GM21528 (cell line): ENCODE results near the gene UST.
"Not testable (repeated sequence)": the region's sequence is repeated elsewhere in the genome, so short reads cannot be mapped to it uniquely, and the experiment has no call there.

Source experiments
- ATAC-seq: cut with Tn5 transposase; IDR thresholded peaks from one replicate; pipeline ENCODE4 v1.9.1; 2021; ENCODE audit warnings: mild to moderate bottlenecking, moderate library complexity; ENCODE audit not compliant: unreplicated experiment, low FRiP score

Gene UST

DNA sequence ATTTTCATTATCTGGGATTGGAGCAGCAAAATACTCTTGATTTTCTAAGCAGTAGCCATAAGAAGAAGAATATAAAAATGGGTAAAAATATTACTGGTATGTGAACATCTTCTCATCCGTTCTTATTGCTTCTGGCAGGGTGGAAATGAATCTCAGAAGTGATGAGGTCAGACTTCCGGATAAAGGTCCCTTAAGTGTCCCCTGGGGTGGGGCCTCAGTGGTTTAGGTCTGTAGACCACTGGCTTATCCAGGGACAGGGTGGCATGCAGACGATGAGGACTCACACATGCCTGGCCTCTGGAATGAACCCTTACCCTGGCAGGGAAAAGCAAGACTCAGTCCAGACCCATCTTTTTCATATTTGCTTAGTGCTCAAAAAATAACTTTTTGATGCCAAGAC is 143.3 kb downstream of the UST start:
- ATAC-seq = no peak

GRCh38 chr6:148890652-148891404 is 144.0 kb downstream of the UST start:
- no peak for ATAC-seq

DNA sequence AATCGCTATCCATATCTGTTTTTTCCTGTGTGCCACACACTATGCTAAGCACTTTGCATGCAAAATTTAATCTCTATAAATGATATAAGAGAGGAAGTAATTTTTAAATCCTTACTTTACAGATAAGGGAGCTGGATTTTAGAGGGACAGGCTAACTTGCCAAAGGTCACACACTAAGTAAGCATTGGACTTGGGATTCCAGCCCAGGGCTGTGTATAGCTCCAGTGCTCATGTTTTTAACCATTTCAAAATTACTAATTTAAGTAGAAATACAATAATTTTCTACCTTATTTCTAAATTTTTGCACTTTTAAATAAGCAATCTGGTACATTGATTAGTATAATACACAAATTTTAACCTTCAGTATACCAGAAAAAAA is 144.6 kb downstream of the UST start:
- no peak for ATAC-seq

GRCh38 chr6:148892247-148892646 is 145.4 kb downstream of the UST start:
- no peak for ATAC-seq

- no peak for ATAC-seq
Measured at GRCh38 chr6:148893073-148893472, 146.2 kb downstream of the UST start.

GRCh38 chr6:148893481-148893880 is 146.7 kb downstream of the UST start:
- no peak for ATAC-seq

DNA sequence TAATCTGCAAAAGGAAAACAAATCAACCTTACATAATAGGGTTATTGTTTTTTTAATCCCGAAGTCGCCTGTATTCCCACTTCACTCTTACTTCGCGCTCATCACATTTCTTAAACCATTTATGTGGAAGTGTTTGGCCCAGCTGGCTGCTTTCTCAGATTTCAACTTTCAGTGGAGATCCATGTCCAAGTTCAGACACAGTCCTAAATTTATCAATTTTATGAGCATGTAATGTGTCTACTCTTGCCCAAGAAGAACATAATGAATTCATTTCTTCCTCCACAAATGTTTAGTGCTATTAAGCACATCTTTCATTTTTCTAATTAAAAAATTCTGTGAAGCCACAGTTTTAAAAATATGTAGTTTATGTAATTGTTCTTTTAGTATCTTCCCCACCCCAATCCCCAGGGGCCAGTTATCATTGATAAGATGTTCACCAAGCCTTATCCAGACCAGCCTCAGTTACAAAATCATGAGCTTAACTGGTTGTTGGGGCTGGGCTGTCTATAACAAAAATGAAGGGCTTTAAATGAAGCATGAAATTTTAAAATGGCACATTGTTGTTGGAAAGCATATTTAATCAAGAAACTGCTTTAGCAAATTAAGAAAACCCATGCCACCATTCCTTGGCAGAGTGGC is 151.7 kb downstream of the UST start:
- ATAC-seq = no peak

- ATAC-seq = no peak
Measured at GRCh38 chr6:148904896-148905870, 158.4 kb downstream of the UST start.

GRCh38 chr6:148905901-148906300 is 159.1 kb downstream of the UST start:
- no peak for ATAC-seq

- ATAC-seq = no peak
Measured at GRCh38 chr6:148906386-148906785, 159.6 kb downstream of the UST start.

- ATAC-seq = no peak
Measured at GRCh38 chr6:148907573-148907972, 160.7 kb downstream of the UST start.

DNA sequence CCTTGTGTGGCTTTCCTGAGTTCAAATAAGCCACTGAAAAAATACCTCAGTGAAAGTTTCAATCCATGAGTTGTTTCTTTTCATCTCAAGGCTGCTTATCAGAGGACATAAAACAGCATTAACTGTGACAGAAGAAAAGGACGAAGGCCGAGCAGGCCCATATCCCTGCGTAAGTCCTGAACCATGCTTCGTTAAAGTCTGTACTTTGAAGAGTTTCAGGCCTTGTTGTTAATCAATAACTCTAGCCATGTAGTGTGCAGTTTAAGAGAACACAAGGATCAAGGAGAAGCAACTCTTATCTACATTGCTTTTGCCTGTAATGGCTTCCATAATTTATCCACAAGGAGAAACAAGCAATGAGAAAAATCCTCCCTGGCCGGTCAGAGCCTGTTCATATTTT is 165.4 kb downstream of the UST start:
- no peak for ATAC-seq

DNA sequence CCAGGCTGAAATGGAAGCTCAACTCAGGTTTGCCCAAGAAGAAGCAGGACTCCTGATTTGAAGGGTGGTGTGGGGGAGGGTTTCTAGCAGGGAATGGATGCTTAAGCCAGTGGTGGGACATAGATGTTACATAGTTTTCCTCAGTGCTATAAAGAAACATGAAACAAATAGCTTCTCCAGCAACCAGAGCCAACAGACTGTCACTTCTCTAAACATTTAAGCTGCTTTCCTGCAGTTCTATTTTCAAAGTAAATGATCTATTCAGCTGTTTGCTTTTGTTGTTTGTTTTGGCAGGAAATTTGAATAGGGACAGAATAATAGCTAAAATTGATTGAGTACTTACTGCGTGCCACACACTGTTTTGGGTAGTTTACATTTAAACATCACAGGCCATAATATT is 169.0 kb downstream of the UST start:
- no peak for ATAC-seq

- ATAC-seq = not testable (repeated sequence)
Measured at GRCh38 chr6:148916485-148916884, 169.7 kb downstream of the UST start.

GRCh38 chr6:148924226-148925012 is 177.6 kb downstream of the UST start:
- ATAC-seq = no peak

GRCh38 chr6:148925701-148926100 is 178.9 kb downstream of the UST start:
- ATAC-seq = no peak

GRCh38 chr6:148926478-148926877 is 179.6 kb downstream of the UST start:
- no peak for ATAC-seq

DNA sequence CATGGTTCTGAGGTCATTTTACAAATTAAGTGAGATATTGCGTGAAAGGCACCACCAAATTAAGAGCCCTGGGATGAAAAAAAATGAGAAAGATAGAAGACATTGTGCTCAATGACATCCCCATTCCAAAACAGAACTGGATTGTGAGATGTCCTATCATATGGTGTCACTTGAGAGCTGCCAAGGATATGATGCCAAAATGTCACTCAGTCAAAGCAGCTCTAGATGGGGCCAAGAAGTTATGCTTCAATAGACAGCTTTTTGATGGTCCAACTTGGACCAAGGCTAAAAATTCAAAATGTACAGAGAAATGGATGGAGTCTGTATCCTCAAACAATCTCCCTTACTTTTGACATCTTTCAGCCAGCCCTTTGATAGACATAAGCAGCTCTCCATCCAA is 180.8 kb downstream of the UST start:
- no peak for ATAC-seq

GRCh38 chr6:148928811-148929210 is 182.0 kb downstream of the UST start:
- no peak for ATAC-seq

- ATAC-seq = no peak
Measured at GRCh38 chr6:148932208-148932607, 185.4 kb downstream of the UST start.
